Breast epithelium (tissue), 4 donors: Measurements from ENCODE around the gene SNAPC4. TPM values are rescaled to one million over a fixed set of nuclear protein-coding genes. Genes with fewer than 3 reads are reported as not detected.

Source experiments
- DNase-seq, 2 donors: peaks; one replicate each; pipeline ENCODE4 v3.0.0-alpha.2; 2019; ENCODE audit warnings: low spot score in 2 of 2
- H3K27ac ChIP-seq, 2 donors: fragments of 200-600 bp; sonication (generic) in 1 of 2; one replicate each; pipeline ENCODE4 v1.5.1; 2016 to 2019; ENCODE audit warnings: mild to moderate bottlenecking in 1 of 2
- H3K27me3 ChIP-seq, 2 donors: fragments of 200-600 bp; sonication (generic) in 1 of 2; one replicate each; pipeline versions ENCODE4 v1.5.1 to v1.6.0; 2017 to 2019; ENCODE audit warnings: control low read depth in 1 of 2, mild to moderate bottlenecking in 1 of 2
- H3K36me3 ChIP-seq: fragments of 200-600 bp; one replicate; pipeline ENCODE4 v1.5.1; 2019
- H3K4me1 ChIP-seq, 2 donors: fragments of 200-600 bp; sonication (generic); one replicate each; pipeline ENCODE4 v1.5.1; 2016 to 2019; ENCODE audit warnings: control low read depth in 1 of 2
- H3K4me3 ChIP-seq, 3 donors: fragments of 200-600 bp; sonication (generic); 1 replicate in 2 of 3; 2 replicates in 1 of 3; pipeline ENCODE4 v1.5.1; 2016 to 2019; ENCODE audit warnings: mild to moderate bottlenecking in 3 of 3, moderate library complexity in 2 of 3
- H3K9me3 ChIP-seq, 2 donors: fragments of 200-600 bp; sonication (generic) in 1 of 2; one replicate each; pipeline ENCODE4 v1.5.1; 2016 to 2019; ENCODE audit warnings: control low read depth in 1 of 2
- POLR2A ChIP-seq: fragments of 450-650 bp; IDR thresholded peaks from one replicate; pipeline ENCODE4 v1.6.1; 2016; ENCODE audit warnings: antibody characterized with exemption, mild to moderate bottlenecking, moderate library complexity
- POLR2AphosphoS5 ChIP-seq, 3 donors: sonication (generic); formaldehyde crosslinking; IDR thresholded peaks; one replicate each; pipeline ENCODE4 v1.6.1; 2017; ENCODE audit warnings: antibody characterized with exemption in 3 of 3
- intact Hi-C: fragments of 100-400 bp; cut with DNase I; formaldehyde crosslinking; loops from one replicate; pipeline ENCODE4 v1.15.1; 2023; ENCODE audit warnings: low total_unique reads
- total RNA-seq, 3 donors: library from RNA; depleted of rRNA; stranded (reverse); fragments of >200 nt; gene quantifications; one replicate each; pipeline ENCODE4 v1.1.0, GENCODE V29; 2016
- TF ChIP-seq, protein P1 (sequence below), 3 donors: fragments of 450-650 bp; IDR thresholded peaks; one replicate each; pipeline ENCODE4 v1.5.1; 2016 to 2017; ENCODE audit warnings: antibody characterized with exemption in 3 of 3, mild to moderate bottlenecking in 3 of 3, moderate library complexity in 3 of 3

The SNAPC4 gene
- total RNA-seq, 3 donors from 2014 or later, result 4.6 to 7.5 (median 6.7) TPM

- peaks cover 0 to 8% of the 10 kb centered on the region in 2 donors for H3K4me1 ChIP-seq
- no peak for TF ChIP-seq POLR2AphosphoS5 (IDR thresholded peaks at IDR 0.05)
- TF ChIP-seq POLR2A, result no peak
- TF ChIP-seq, protein P1, sequence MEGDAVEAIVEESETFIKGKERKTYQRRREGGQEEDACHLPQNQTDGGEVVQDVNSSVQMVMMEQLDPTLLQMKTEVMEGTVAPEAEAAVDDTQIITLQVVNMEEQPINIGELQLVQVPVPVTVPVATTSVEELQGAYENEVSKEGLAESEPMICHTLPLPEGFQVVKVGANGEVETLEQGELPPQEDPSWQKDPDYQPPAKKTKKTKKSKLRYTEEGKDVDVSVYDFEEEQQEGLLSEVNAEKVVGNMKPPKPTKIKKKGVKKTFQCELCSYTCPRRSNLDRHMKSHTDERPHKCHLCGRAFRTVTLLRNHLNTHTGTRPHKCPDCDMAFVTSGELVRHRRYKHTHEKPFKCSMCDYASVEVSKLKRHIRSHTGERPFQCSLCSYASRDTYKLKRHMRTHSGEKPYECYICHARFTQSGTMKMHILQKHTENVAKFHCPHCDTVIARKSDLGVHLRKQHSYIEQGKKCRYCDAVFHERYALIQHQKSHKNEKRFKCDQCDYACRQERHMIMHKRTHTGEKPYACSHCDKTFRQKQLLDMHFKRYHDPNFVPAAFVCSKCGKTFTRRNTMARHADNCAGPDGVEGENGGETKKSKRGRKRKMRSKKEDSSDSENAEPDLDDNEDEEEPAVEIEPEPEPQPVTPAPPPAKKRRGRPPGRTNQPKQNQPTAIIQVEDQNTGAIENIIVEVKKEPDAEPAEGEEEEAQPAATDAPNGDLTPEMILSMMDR (IDR thresholded peaks at IDR 0.05), result no peak
- no peaks in the 10 kb centered on the region for H3K9me3 ChIP-seq
- no peak overlapping the region for H3K27ac ChIP-seq
- H3K4me3 ChIP-seq, result no peak overlapping the region
- no peak for DNase-seq
- H3K36me3 ChIP-seq, result no peaks in the 10 kb centered on the region
- intact Hi-C loops, result no loop called here
- H3K27me3 ChIP-seq, result no peaks in the 10 kb centered on the region
Measured at GRCh38 chr9:136371533-136371880, 28.5 kb downstream of the SNAPC4 start.

- intact Hi-C loops, result no loop called here
- TF ChIP-seq POLR2AphosphoS5 (IDR thresholded peaks at IDR 0.05) (no peak), POLR2A (no peak)
- TF ChIP-seq, protein P1 (IDR thresholded peaks at IDR 0.05), result no peak
- DNase-seq, result no peak
- H3K36me3 ChIP-seq, result no peaks in the 10 kb centered on the region
- no peaks in the 10 kb centered on the region for H3K27me3 ChIP-seq
- H3K27ac ChIP-seq, result no peak overlapping the region
- peaks cover 0 to 8% of the 10 kb centered on the region in 2 donors for H3K4me1 ChIP-seq
- H3K9me3 ChIP-seq, result no peaks in the 10 kb centered on the region
- no peak overlapping the region for H3K4me3 ChIP-seq
Measured at GRCh38 chr9:136370687-136371532, 29.1 kb downstream of the SNAPC4 start.

- Histone ChIP-seq H3K4me3 (no peak overlapping the region), H3K27me3 (no peaks in the 10 kb centered on the region), H3K27ac (no peak overlapping the region), H3K4me1 (peaks cover 0 to 8% of the 10 kb centered on the region in 2 donors), H3K36me3 (no peaks in the 10 kb centered on the region), H3K9me3 (no peaks in the 10 kb centered on the region)
- intact Hi-C loops, result no loop called here
- TF ChIP-seq POLR2AphosphoS5 (IDR thresholded peaks at IDR 0.05) (no peak), POLR2A (no peak)
- TF ChIP-seq, protein P1 (IDR thresholded peaks at IDR 0.05), result no peak
- no peak for DNase-seq
Measured at GRCh38 chr9:136370037-136370436, 29.9 kb downstream of the SNAPC4 start.

GRCh38 chr9:136368190-136368589 is 31.8 kb downstream of the SNAPC4 start:
- H3K4me1 ChIP-seq, result peaks cover 7 to 8% of the 10 kb centered on the region in 2 donors
- H3K27ac ChIP-seq, result no peak overlapping the region

More at GRCh38 chr9:136368190-136368589, 31.8 kb downstream of the SNAPC4 start:
- TF ChIP-seq POLR2AphosphoS5 (IDR thresholded peaks at IDR 0.05), result no peak
- no peak for TF ChIP-seq POLR2A
- TF ChIP-seq, protein P1 (IDR thresholded peaks at IDR 0.05), result no peak
- no peaks in the 10 kb centered on the region for H3K36me3 ChIP-seq
- intact Hi-C loops, result no loop called here
- H3K9me3 ChIP-seq, result no peaks in the 10 kb centered on the region
- no peak for DNase-seq
- no peak overlapping the region for H3K4me3 ChIP-seq
- H3K27me3 ChIP-seq, result no peaks in the 10 kb centered on the region
